Measurements from ENCODE around the gene FNIP1.
"Not testable (repeated sequence)": the region's sequence is repeated elsewhere in the genome, so short reads cannot be mapped to it uniquely, and the experiment has no call there.

GRCh38 chr5:131593436-131593835 is 203.4 kb downstream of the FNIP1 start:
- TF ChIP-seq EZH2 (IDR thresholded peaks at IDR 0.05; ENCODE audit: insufficient read depth, poor library complexity, severe bottlenecking); EZH2phosphoT487 (IDR thresholded peaks at IDR 0.05; ENCODE audit: insufficient read depth, low read depth): not testable (repeated sequence)

Measured in GM23248 (cell line).